H9 (cell line): ENCODE measurements around the gene PTTG1IP. TPM values are rescaled to one million over a fixed set of nuclear protein-coding genes. Genes with fewer than 3 reads are reported as not detected.

Experiments used
- DNase-seq: peaks from one replicate; pipeline ENCODE4 v3.0.0-alpha.2; 2017
- H2AFZ ChIP-seq: one replicate; pipeline ENCODE4 v1.6.1; 2013; ENCODE audit warnings: mild to moderate bottlenecking, low read length, control low read depth, moderate library complexity
- H2AK5ac ChIP-seq: 2 replicates; pipeline ENCODE4 v1.6.1; 2013; ENCODE audit warnings: low read length, control low read depth, mixed read lengths; ENCODE audit not compliant: insufficient read length
- H2BK120ac ChIP-seq: one replicate; pipeline ENCODE4 v1.6.1; 2013; ENCODE audit warnings: low read depth, mild to moderate bottlenecking, low read length, control low read depth, inconsistent platforms; ENCODE audit not compliant: poor library complexity, severe bottlenecking
- H2BK12ac ChIP-seq: 2 replicates; pipeline ENCODE4 v1.6.1; 2013; ENCODE audit warnings: low read length, control low read depth, mixed read lengths, low read depth; ENCODE audit not compliant: insufficient read length
- H2BK15ac ChIP-seq: 2 replicates; pipeline ENCODE4 v1.6.1; 2013; ENCODE audit warnings: low read depth, low read length, control low read depth
- H2BK20ac ChIP-seq: one replicate; pipeline ENCODE4 v1.6.1; 2013; ENCODE audit warnings: low read depth, mild to moderate bottlenecking, low read length, control low read depth, inconsistent platforms; ENCODE audit not compliant: poor library complexity, severe bottlenecking
- H2BK5ac ChIP-seq: 2 replicates; pipeline ENCODE4 v1.6.1; 2013; ENCODE audit warnings: low read length, control low read depth, mixed read lengths; ENCODE audit not compliant: insufficient read length
- H3K14ac ChIP-seq: 2 replicates; pipeline ENCODE4 v1.6.1; 2013; ENCODE audit warnings: low read length, control low read depth; ENCODE audit not compliant: insufficient read depth
- H3K18ac ChIP-seq: 2 replicates; pipeline ENCODE4 v1.6.1; 2013; ENCODE audit warnings: low read depth, mild to moderate bottlenecking, mixed read lengths, low read length, control low read depth; ENCODE audit not compliant: insufficient read length
- H3K23ac ChIP-seq: 2 replicates; pipeline ENCODE4 v1.6.1; 2013; ENCODE audit warnings: low read length, control low read depth, mixed read lengths, low read depth; ENCODE audit not compliant: insufficient read length
- H3K23me2 ChIP-seq: 2 replicates; pipeline ENCODE4 v1.6.1; 2013; ENCODE audit warnings: low read depth, mild to moderate bottlenecking, mixed read lengths, low read length, control low read depth; ENCODE audit not compliant: insufficient read length, poor library complexity, severe bottlenecking
- H3K27ac ChIP-seq: 2 replicates; pipeline ENCODE4 v1.5.1; 2013; ENCODE audit warnings: low read length, control low read depth, mixed read lengths, low read depth; ENCODE audit not compliant: insufficient read length
- H3K27me3 ChIP-seq: 2 replicates; pipeline ENCODE4 v1.6.1; 2013; ENCODE audit warnings: low read length, control low read depth, inconsistent platforms; ENCODE audit not compliant: insufficient read depth
- H3K4ac ChIP-seq: 2 replicates; pipeline ENCODE4 v1.6.1; 2013; ENCODE audit warnings: low read depth, mild to moderate bottlenecking, control low read depth, inconsistent platforms, low read length, moderate library complexity
- H3K4me1 ChIP-seq: 2 replicates; pipeline ENCODE4 v1.6.1; 2013; ENCODE audit warnings: low read length, control low read depth, inconsistent platforms; ENCODE audit not compliant: insufficient read depth
- H3K4me2 ChIP-seq: 2 replicates; pipeline ENCODE4 v1.6.1; 2013; ENCODE audit warnings: low read length, control low read depth, mixed read lengths; ENCODE audit not compliant: insufficient read length, insufficient read depth
- H3K56ac ChIP-seq: 2 replicates; pipeline ENCODE4 v1.6.1; 2013; ENCODE audit warnings: low read depth, mild to moderate bottlenecking, mixed read lengths, low read length, control low read depth; ENCODE audit not compliant: insufficient read length
- H3K79me1 ChIP-seq: 2 replicates; pipeline ENCODE4 v1.6.1; 2013; ENCODE audit warnings: low read depth, mild to moderate bottlenecking, moderate library complexity, low read length, control low read depth, inconsistent platforms; ENCODE audit not compliant: insufficient read depth, poor library complexity, severe bottlenecking
- H3K79me2 ChIP-seq: 2 replicates; pipeline ENCODE4 v1.6.1; 2013; ENCODE audit warnings: low read length, control low read depth, inconsistent platforms; ENCODE audit not compliant: insufficient read depth
- H3K9ac ChIP-seq: 2 replicates; pipeline ENCODE4 v1.6.1; 2013; ENCODE audit warnings: low read length, control low read depth, mixed read lengths; ENCODE audit not compliant: insufficient read length; ENCODE audit errors: extremely low read depth
- H3K9me3 ChIP-seq: one replicate; pipeline ENCODE4 v1.6.1; 2013; ENCODE audit warnings: low read depth, low read length, inconsistent platforms; ENCODE audit not compliant: control insufficient read depth
- H3T11ph ChIP-seq: one replicate; pipeline ENCODE4 v1.6.1; 2013; ENCODE audit warnings: mild to moderate bottlenecking, low read length, control low read depth, inconsistent platforms
- H4K20me1 ChIP-seq: one replicate; pipeline ENCODE4 v1.6.1; 2013; ENCODE audit not compliant: control insufficient read depth, insufficient read length, insufficient read depth
- H4K5ac ChIP-seq: 2 replicates; pipeline ENCODE4 v1.6.1; 2013; ENCODE audit warnings: low read depth, mild to moderate bottlenecking, mixed read lengths, low read length, control low read depth; ENCODE audit not compliant: insufficient read length
- H4K8ac ChIP-seq: replicated peaks from 2 replicates; pipeline ENCODE4 v1.6.1; 2013; ENCODE audit warnings: low read length, control low read depth, mixed read lengths, low read depth; ENCODE audit not compliant: insufficient read length
- H4K91ac ChIP-seq: 2 replicates; pipeline ENCODE4 v1.6.1; 2013; ENCODE audit warnings: low read depth, mild to moderate bottlenecking, moderate library complexity, mixed read lengths, low read length, control low read depth; ENCODE audit not compliant: insufficient read length
- H3K27ac Mint-ChIP-seq, 3 experiments: 2 replicates in 2 of 3; 3 replicates in 1 of 3; pipeline ENCODE4 v1.8.0; 2020 to 2021; ENCODE audit warnings: mixed read lengths in 3 of 3, mild to moderate bottlenecking in 1 of 3, moderate library complexity in 1 of 3
- H3K27me3 Mint-ChIP-seq: 2 replicates; pipeline ENCODE4 v1.8.0; 2021; ENCODE audit warnings: low read depth, mild to moderate bottlenecking, moderate library complexity, mixed read lengths
- H3K36me3 Mint-ChIP-seq, 3 experiments: 2 replicates in 2 of 3; 3 replicates in 1 of 3; pipeline ENCODE4 v1.8.0; 2020 to 2021; ENCODE audit warnings: low read depth in 3 of 3, mixed read lengths in 3 of 3; ENCODE audit not compliant: insufficient read depth in 1 of 3
- H3K4me1 Mint-ChIP-seq, 2 experiments: 2 replicates each; pipeline ENCODE4 v1.8.0; 2020; ENCODE audit warnings: mixed read lengths in 2 of 2
- H3K4me3 Mint-ChIP-seq, 2 experiments: 2 replicates in 1 of 2; 3 replicates in 1 of 2; pipeline ENCODE4 v1.8.0; 2020 to 2021; ENCODE audit warnings: mild to moderate bottlenecking in 2 of 2, mixed read lengths in 2 of 2, moderate library complexity in 1 of 2
- H3K9me3 Mint-ChIP-seq, 2 experiments: 2 replicates in 1 of 2; 3 replicates in 1 of 2; pipeline ENCODE4 v1.8.0; 2020; ENCODE audit warnings: mild to moderate bottlenecking in 2 of 2, mixed read lengths in 2 of 2, moderate library complexity in 1 of 2
- CTCF ChIP-seq: fragments of 200-600 bp; sonication (generic); conservative IDR thresholded peaks from 3 replicates; pipeline ENCODE4 v1.8.0; 2021; ENCODE audit warnings: antibody characterized with exemption, mild to moderate bottlenecking
- WGBS: extraction: QIAGEN DNeasy Blood & Tissue Kit; methylation state at CpG from one replicate; pipeline ENCODE4 v1.1.7; 2013; ENCODE audit warnings: missing lambda C conversion rate, low lambda C conversion rate, mixed read lengths; ENCODE audit not compliant: insufficient read length; ENCODE audit errors: extremely low coverage; 5-methylcytosine and 5-hydroxymethylcytosine counted together
- total RNA-seq: library from RNA; stranded (reverse); gene quantifications from 2 replicates; pipeline ENCODE4 v1.2.1, GENCODE V29; 2021

The PTTG1IP gene
- total RNA-seq, 1 experiment from 2014 or later: 107 TPM

DNA sequence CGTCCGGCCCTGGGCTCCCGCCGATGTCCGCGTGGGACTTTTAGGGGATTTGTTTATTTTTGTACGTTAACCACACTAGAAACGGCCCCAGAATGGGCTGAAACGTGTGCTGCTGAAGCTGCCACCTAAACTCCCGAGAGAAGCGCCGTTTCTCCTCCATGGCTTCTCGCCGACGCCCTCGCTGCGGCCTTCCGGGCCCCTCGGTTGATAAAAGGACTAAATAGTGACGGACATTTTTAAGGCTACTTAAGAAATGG is 678 bp upstream of the PTTG1IP start:
- H2BK12ac ChIP-seq: no peak overlapping the region
- no peaks in the 10 kb centered on the region for H3K9me3 Mint-ChIP-seq
- H3T11ph ChIP-seq: no peak overlapping the region
- WGBS: no CpG with 5 or more reads among the region's 20 CpGs
- peaks cover 22% of the 10 kb centered on the region for H3K79me1 ChIP-seq
- no peak overlapping the region for H2BK120ac ChIP-seq
- no peak overlapping the region for H2AFZ ChIP-seq
- no peaks in the 10 kb centered on the region for H3K9me3 ChIP-seq
- no peak overlapping the region for H3K56ac ChIP-seq
- H2BK20ac ChIP-seq: no peak overlapping the region
- H2BK5ac ChIP-seq: no peak overlapping the region
- no peak overlapping the region for H3K9ac ChIP-seq
- H3K27me3 Mint-ChIP-seq: peaks cover 36% of the 10 kb centered on the region
- no peak overlapping the region; a peak in 1 of 7 replicates for H3K27ac Mint-ChIP-seq
- no peak overlapping the region for H3K27ac ChIP-seq
- no peak overlapping the region for H3K4ac ChIP-seq
- H3K14ac ChIP-seq: no peak overlapping the region
- H4K5ac ChIP-seq: no peak overlapping the region
- H3K4me2 ChIP-seq: peak overlapping the region; percentile 75
- no peak overlapping the region for H4K8ac ChIP-seq
- H4K20me1 ChIP-seq: no peaks in the 10 kb centered on the region
- DNase-seq: no peak
- H3K27me3 ChIP-seq: no peaks in the 10 kb centered on the region; the same call in 1 of the 2 replicates
- peaks cover 6% of the 10 kb centered on the region for H3K4me1 ChIP-seq
- TF ChIP-seq CTCF: no peak
- H3K23me2 ChIP-seq: peaks cover 24% of the 10 kb centered on the region
- peak overlapping the region; percentile 14 for H3K18ac ChIP-seq
- peaks cover 23 to 25% of the 10 kb centered on the region in 2 experiments for H3K4me1 Mint-ChIP-seq
- peaks cover 0 to 7% (median 2%) of the 10 kb centered on the region in 3 experiments; a peak in 4 of 7 replicates for H3K36me3 Mint-ChIP-seq
- H3K79me2 ChIP-seq: peaks cover 29% of the 10 kb centered on the region
- no peak overlapping the region for H4K91ac ChIP-seq
- no peak overlapping the region for H2BK15ac ChIP-seq
- H3K23ac ChIP-seq: no peak overlapping the region
- H2AK5ac ChIP-seq: no peak overlapping the region
- peak overlapping the region; percentile 79 to 89 for H3K4me3 Mint-ChIP-seq
